IPS DF 6.9 (cell line): ENCODE results near the gene ENOX1.

Source experiments
- DNase-seq: peaks from one replicate; pipeline ENCODE4 v3.0.0-alpha.2; 2013; ENCODE audit warnings: low read depth, low spot score
- H3K27ac ChIP-seq: one replicate; pipeline ENCODE4 v1.5.1; 2013; ENCODE audit warnings: low read length, control low read depth
- H3K27me3 ChIP-seq: 2 replicates; pipeline ENCODE4 v1.6.1; 2013; ENCODE audit warnings: mild to moderate bottlenecking, low read length; ENCODE audit not compliant: control insufficient read depth, insufficient read depth
- H3K36me3 ChIP-seq: 2 replicates; pipeline ENCODE4 v1.6.1; 2013; ENCODE audit warnings: low read length; ENCODE audit not compliant: control insufficient read depth, insufficient read depth
- H3K4me1 ChIP-seq: 2 replicates; pipeline ENCODE4 v1.6.1; 2013; ENCODE audit warnings: low read length; ENCODE audit not compliant: control insufficient read depth, insufficient read depth
- H3K4me3 ChIP-seq: 2 replicates; pipeline ENCODE4 v1.5.1; 2013; ENCODE audit warnings: mild to moderate bottlenecking, low read length
- H3K9me3 ChIP-seq: 2 replicates; pipeline ENCODE4 v1.6.1; 2013; ENCODE audit warnings: low read length, inconsistent platforms; ENCODE audit not compliant: control insufficient read depth, insufficient read depth
- WGBS: extraction: QIAGEN DNeasy Blood & Tissue Kit; methylation state at CpG from one replicate; pipeline ENCODE4 v1.1.7; 2013; ENCODE audit warnings: mixed read lengths, missing lambda C conversion rate; ENCODE audit not compliant: insufficient read length, insufficient coverage; 5-methylcytosine and 5-hydroxymethylcytosine counted together

ENOX1 gene

GRCh38 chr13:43444081-43444480, 342.7 kb downstream of the ENOX1 start:
- no peak overlapping the region for H3K27ac ChIP-seq
- H3K9me3 ChIP-seq, result no peaks in the 10 kb centered on the region
- no peaks in the 10 kb centered on the region for H3K36me3 ChIP-seq
- H3K4me3 ChIP-seq, result no peak overlapping the region
- no peak for DNase-seq
- WGBS, result no CpG with 5 or more reads among the region's 4 CpGs
- H3K4me1 ChIP-seq, result 0 out of 2 replicates have a peak, but pooled peaks cover 2% of the 10 kb centered on the region
- no peaks in the 10 kb centered on the region for H3K27me3 ChIP-seq

GRCh38 chr13:43441899-43442499, 344.8 kb downstream of the ENOX1 start:
- no peak overlapping the region for H3K4me3 ChIP-seq
- DNase-seq, result no peak
- H3K36me3 ChIP-seq, result no peaks in the 10 kb centered on the region
- no CpG with 5 or more reads among the region's 8 CpGs for WGBS
- H3K27ac ChIP-seq, result no peak overlapping the region
- no peaks in the 10 kb centered on the region for H3K27me3 ChIP-seq
- no peaks in the 10 kb centered on the region for H3K9me3 ChIP-seq
- 0 out of 2 replicates have a peak, but pooled peaks cover 2% of the 10 kb centered on the region for H3K4me1 ChIP-seq

DNA sequence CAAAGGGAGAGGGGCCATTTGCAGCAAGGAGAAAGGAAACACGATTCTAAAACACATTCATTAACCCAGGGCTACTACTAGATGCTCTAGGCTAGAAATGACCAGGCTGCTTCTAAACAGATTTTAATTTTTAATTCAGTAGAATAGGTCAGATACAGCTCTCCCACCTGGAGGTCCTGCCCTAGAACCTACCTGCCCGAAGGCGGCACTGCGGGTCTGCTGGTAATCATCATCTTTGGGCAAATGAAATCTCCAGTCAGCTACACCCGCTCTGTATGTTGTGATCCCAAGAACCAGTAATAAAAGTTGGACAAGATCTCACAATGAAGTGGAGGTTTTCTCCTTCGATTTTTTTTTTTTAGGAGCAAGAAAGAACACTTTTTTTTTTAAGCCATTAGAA, 345.3 kb downstream of the ENOX1 start:
- H3K9me3 ChIP-seq, result no peaks in the 10 kb centered on the region
- no peaks in the 10 kb centered on the region for H3K36me3 ChIP-seq
- H3K4me1 ChIP-seq, result 0 out of 2 replicates have a peak, but pooled peaks cover 2% of the 10 kb centered on the region
- no CpG with 5 or more reads among the region's 6 CpGs for whole genome bisulfite sequencing
- H3K4me3 ChIP-seq, result no peak overlapping the region
- H3K27ac ChIP-seq, result no peak overlapping the region
- DNase-seq, result no peak
- H3K27me3 ChIP-seq, result no peaks in the 10 kb centered on the region

DNA sequence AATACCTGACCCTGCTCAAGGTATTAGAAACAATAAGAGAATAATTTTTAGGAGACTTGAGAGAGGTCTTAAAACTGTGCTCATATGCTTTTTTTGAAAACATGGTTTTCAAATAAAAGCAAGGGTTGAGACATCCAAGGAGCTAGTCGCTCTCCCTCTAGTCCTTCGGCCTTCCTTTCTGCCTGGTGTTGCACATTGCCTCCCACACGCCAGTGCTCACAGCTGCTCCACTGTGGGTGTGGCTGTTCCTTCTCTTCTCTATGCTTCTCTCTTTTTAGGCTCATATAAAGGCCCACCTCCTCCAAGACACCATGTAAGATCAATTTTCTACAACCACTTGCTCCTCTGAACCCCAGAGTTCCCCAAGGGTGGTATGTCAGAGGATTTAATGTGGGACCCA, 352.6 kb downstream of the ENOX1 start:
- Histone ChIP-seq H3K4me1 (no peaks in the 10 kb centered on the region), H3K36me3 (no peaks in the 10 kb centered on the region), H3K27me3 (no peaks in the 10 kb centered on the region), H3K27ac (no peak overlapping the region), H3K9me3 (no peaks in the 10 kb centered on the region), H3K4me3 (no peak overlapping the region)
- no CpG with 5 or more reads among the region's 3 CpGs for WGBS
- no peak for DNase-seq

DNA sequence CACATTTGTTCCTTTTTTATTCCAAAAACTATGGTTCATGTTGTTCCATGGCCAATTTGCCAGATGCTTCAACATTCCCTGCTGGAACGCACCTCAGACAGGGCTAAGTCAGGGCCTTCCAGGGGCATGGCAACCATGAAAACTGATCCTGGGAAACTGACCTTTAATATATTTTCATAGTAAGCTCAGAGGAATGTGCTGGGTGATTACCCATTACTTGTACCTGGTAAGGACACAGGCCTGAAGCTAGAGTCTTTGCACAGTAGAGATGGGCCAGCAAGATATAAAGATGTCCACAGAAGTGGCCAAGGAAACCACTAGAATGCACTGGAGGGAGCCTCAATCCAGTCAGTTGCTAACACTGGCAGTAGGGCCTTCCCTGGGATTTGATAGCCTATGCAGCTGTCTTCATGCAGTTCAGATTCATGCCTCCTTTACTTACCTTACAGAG, 353.1 kb downstream of the ENOX1 start:
- Histone ChIP-seq H3K27me3 (no peaks in the 10 kb centered on the region), H3K36me3 (no peaks in the 10 kb centered on the region), H3K4me3 (no peak overlapping the region), H3K9me3 (no peaks in the 10 kb centered on the region), H3K4me1 (0 out of 2 replicates have a peak, but pooled peaks cover under 1% of the 10 kb centered on the region), H3K27ac (no peak overlapping the region)
- no peak for DNase-seq
- WGBS, result no CpG with 5 or more reads among the region's 1 CpG

- no CpG with 5 or more reads among the region's 5 CpGs for WGBS
- Histone ChIP-seq H3K27me3 (no peaks in the 10 kb centered on the region), H3K4me1 (0 out of 2 replicates have a peak, but pooled peaks cover 2% of the 10 kb centered on the region), H3K9me3 (no peaks in the 10 kb centered on the region), H3K4me3 (no peak overlapping the region), H3K27ac (no peak overlapping the region), H3K36me3 (no peaks in the 10 kb centered on the region)
- DNase-seq, result no peak
Measured at GRCh38 chr13:43432958-43433357, 353.8 kb downstream of the ENOX1 start.

DNA sequence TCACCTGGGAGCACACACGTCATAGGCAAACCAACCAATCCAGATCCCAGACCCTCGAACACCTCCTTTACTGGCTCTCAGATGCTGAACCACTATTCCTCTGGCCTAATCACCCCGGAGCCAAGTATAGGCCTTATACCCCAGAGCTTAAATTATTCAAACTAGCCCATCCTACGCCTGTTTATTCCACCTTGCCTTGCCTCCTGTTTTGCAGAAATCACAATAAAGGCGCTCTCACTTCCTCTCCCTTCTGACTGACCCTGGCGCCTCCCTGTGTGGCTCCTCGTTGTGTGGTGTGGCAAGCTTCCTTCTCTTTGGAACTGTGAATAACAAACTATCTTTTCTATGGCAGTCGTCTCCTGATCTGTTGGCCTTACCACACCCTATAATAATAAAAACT, 354.9 kb downstream of the ENOX1 start:
- WGBS, result no CpG with 5 or more reads among the region's 8 CpGs
- Histone ChIP-seq H3K9me3 (no peaks in the 10 kb centered on the region), H3K4me3 (no peak overlapping the region), H3K27me3 (no peaks in the 10 kb centered on the region), H3K36me3 (no peaks in the 10 kb centered on the region), H3K27ac (no peak overlapping the region), H3K4me1 (0 out of 2 replicates have a peak, but pooled peaks cover 2% of the 10 kb centered on the region)
- no peak for DNase-seq

DNA sequence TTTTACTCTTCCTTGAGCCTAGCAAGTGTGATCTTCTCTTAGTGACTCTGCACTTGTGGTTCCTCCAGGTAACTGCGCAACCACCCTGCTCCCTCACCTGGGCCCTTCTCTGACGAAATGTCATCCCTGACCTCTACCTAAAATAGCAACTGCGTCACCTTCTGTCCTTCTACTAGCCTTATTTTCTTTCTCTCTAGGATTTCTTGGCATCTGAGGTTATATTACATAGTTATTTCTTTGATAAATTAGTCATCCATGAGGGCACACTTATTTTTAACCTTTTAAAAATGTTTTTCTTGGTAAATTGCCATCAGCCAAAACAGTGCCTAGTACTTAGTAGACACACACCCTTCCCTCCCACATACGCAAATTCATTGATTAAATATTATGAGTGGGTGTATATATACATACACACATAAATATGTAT, 355.5 kb downstream of the ENOX1 start:
- Histone ChIP-seq H3K4me1 (0 out of 2 replicates have a peak, but pooled peaks cover 2% of the 10 kb centered on the region), H3K36me3 (no peaks in the 10 kb centered on the region), H3K9me3 (no peaks in the 10 kb centered on the region), H3K4me3 (no peak overlapping the region), H3K27me3 (no peaks in the 10 kb centered on the region), H3K27ac (no peak overlapping the region)
- no CpG with 5 or more reads among the region's 4 CpGs for WGBS
- DNase-seq, result no peak

GRCh38 chr13:43428545-43429296, 358.1 kb downstream of the ENOX1 start:
- DNase-seq, result no peak
- no peak overlapping the region for H3K4me3 ChIP-seq
- WGBS, result no CpG with 5 or more reads among the region's 8 CpGs
- peaks cover 6% of the 10 kb centered on the region; the same call in 1 of the 2 replicates for H3K4me1 ChIP-seq
- no peaks in the 10 kb centered on the region for H3K36me3 ChIP-seq
- no peaks in the 10 kb centered on the region for H3K9me3 ChIP-seq
- H3K27me3 ChIP-seq, result no peaks in the 10 kb centered on the region
- no peak overlapping the region for H3K27ac ChIP-seq

DNA sequence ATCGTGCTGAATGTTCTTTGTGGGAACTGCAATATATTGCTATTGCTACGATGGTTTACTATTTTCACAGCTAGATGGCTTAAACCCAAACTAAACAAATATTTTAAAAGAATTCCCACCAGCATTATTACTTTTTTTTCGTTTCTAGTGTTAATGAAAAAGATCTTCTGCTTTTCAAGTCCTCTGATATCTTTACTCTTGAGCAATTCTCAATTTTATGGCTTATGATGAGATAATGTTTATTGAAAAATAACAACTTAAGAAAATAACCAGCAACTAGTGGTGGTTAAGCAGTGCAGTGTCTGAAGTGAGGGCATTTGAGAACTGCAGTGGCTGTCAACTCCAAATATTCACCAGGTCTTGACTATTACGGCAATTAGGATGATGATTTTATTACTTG, 360.4 kb downstream of the ENOX1 start:
- Histone ChIP-seq H3K4me3 (no peak overlapping the region), H3K36me3 (no peaks in the 10 kb centered on the region), H3K27me3 (no peaks in the 10 kb centered on the region), H3K4me1 (peaks cover 6% of the 10 kb centered on the region; the same call in 1 of the 2 replicates), H3K27ac (no peak overlapping the region), H3K9me3 (no peaks in the 10 kb centered on the region)
- 100% methylated on average over 1 of the region's 4 CpGs for WGBS
- DNase-seq, result no peak
